Neural progenitor cell (in vitro differentiated cells): Measurements from ENCODE around the gene P3H3.
A peak's percentile ranks its signal among the peaks of the same experiment; 100 is the strongest.

Experiments
- EZH2 ChIP-seq: fragments of 200-600 bp; sonication (generic); IDR thresholded peaks from 2 replicates; pipeline ENCODE4 v1.6.1; 2017; ENCODE audit warnings: antibody characterized with exemption, mild to moderate bottlenecking, moderate library complexity
- TF ChIP-seq, protein P1 (sequence below): fragments of 200-600 bp; sonication (generic); IDR thresholded peaks from 2 replicates; pipeline ENCODE4 v1.5.1; 2017; ENCODE audit warnings: antibody characterized with exemption, mild to moderate bottlenecking

DNA sequence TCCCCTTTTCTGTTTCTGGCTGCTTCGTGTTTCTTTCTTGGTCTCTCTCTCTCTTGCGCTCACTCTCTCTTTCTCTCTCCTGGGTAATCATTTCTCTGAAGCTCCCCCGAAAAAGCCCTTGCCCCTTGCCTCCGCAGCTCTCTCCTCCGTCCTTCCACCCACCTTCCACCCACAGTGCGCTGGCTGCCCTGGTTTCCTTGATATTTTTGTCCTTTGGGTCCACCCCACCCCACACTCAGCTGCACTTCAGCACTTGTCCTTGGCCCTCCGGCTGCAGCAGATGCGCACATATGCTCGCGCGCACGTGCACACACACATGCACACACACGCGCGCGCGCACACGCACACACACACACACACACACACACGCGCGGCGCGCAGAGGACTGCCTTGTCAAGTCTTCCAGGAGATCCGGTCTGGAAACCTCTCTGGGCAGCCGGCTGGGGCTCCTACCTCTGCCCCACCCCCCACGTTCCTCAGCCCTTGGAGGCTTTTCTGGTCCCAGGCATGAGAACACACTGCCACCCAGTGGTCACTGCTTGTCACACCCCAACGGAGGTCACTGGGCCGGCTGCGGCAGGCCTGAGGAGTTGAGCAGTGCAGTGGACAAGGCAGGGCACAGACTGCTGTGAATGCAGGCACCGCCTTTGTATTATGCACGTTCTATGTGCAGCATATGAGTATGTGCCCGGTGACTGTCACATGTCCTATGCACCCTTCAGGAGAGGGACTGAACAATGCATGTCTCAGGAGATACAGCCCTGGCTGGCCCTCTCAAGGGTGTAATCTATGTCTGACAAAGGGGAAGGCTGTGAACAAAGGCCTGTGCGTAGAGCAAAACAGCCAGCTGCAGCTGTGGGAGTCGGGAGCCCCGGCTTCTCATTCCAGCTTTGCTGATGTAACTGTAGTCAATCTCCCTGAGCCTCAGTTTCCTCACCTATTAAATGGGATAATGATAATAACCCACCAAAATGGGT is 49.3 kb upstream of the P3H3 start:
- TF ChIP-seq, protein P1, sequence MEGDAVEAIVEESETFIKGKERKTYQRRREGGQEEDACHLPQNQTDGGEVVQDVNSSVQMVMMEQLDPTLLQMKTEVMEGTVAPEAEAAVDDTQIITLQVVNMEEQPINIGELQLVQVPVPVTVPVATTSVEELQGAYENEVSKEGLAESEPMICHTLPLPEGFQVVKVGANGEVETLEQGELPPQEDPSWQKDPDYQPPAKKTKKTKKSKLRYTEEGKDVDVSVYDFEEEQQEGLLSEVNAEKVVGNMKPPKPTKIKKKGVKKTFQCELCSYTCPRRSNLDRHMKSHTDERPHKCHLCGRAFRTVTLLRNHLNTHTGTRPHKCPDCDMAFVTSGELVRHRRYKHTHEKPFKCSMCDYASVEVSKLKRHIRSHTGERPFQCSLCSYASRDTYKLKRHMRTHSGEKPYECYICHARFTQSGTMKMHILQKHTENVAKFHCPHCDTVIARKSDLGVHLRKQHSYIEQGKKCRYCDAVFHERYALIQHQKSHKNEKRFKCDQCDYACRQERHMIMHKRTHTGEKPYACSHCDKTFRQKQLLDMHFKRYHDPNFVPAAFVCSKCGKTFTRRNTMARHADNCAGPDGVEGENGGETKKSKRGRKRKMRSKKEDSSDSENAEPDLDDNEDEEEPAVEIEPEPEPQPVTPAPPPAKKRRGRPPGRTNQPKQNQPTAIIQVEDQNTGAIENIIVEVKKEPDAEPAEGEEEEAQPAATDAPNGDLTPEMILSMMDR, result peak; percentile 99
- TF ChIP-seq EZH2, result peak; percentile 43
